Natural killer cell (primary cell): Measurements from ENCODE around the gene DUS1L. TPM values are rescaled to one million over a fixed set of nuclear protein-coding genes. Genes with fewer than 3 reads are reported as not detected.

Experiments
- ATAC-seq, 3 donors: fragments of 150-1000 bp in 2 of 3; fragments of 200-7000 bp in 1 of 3; cut with Tn5 transposase; 1 replicate in 1 of 3; 2 replicates in 2 of 3; pipeline ENCODE4 v1.10.0; 2021; ENCODE audit warnings: mild to moderate bottlenecking in 2 of 3, moderate library complexity in 2 of 3
- DNase-seq, 2 donors: peaks; one replicate each; pipeline versions ENCODE4 v3.0.0 to v3.0.0-alpha.2; 2013 to 2021; ENCODE audit warnings: mixed read lengths in 1 of 2
- H3K27ac ChIP-seq: one replicate; pipeline ENCODE4 v1.5.1; 2013; ENCODE audit warnings: mild to moderate bottlenecking, low read length
- H3K27me3 ChIP-seq: one replicate; pipeline ENCODE4 v1.6.1; 2013; ENCODE audit warnings: low read length; ENCODE audit not compliant: control insufficient read depth, insufficient read depth
- H3K36me3 ChIP-seq: one replicate; pipeline ENCODE4 v1.6.1; 2013; ENCODE audit warnings: low read length; ENCODE audit not compliant: control insufficient read depth, insufficient read depth
- H3K4me1 ChIP-seq: one replicate; pipeline ENCODE4 v1.6.1; 2013; ENCODE audit warnings: low read length; ENCODE audit not compliant: control insufficient read depth, insufficient read depth
- H3K4me3 ChIP-seq: one replicate; pipeline ENCODE4 v1.5.1; 2013; ENCODE audit warnings: low read length
- H3K9me3 ChIP-seq: one replicate; pipeline ENCODE4 v1.6.1; 2013; ENCODE audit warnings: low read length; ENCODE audit not compliant: control insufficient read depth, insufficient read depth
- H3K27ac Mint-ChIP-seq, 2 donors: one replicate each; pipeline ENCODE4 v1.8.0; 2022; ENCODE audit warnings: mild to moderate bottlenecking in 2 of 2, mixed read lengths in 2 of 2, moderate library complexity in 1 of 2
- H3K27me3 Mint-ChIP-seq, 2 donors: one replicate each; pipeline ENCODE4 v1.8.0; 2022; ENCODE audit warnings: low read depth in 2 of 2, mixed read lengths in 2 of 2
- H3K36me3 Mint-ChIP-seq: one replicate; pipeline ENCODE4 v1.8.0; 2022; ENCODE audit warnings: mixed read lengths
- H3K4me1 Mint-ChIP-seq, 2 donors: one replicate each; pipeline ENCODE4 v1.8.0; 2022; ENCODE audit warnings: mixed read lengths in 2 of 2
- H3K4me3 Mint-ChIP-seq: one replicate; pipeline ENCODE4 v1.8.0; 2022; ENCODE audit warnings: mild to moderate bottlenecking, moderate library complexity, mixed read lengths
- H3K9me3 Mint-ChIP-seq, 2 donors: one replicate each; pipeline ENCODE4 v1.8.0; 2022; ENCODE audit warnings: mixed read lengths in 2 of 2
- WGBS: methylation state at CpG from one replicate; pipeline ENCODE4 v1.1.7; 2013; ENCODE audit warnings: missing lambda C conversion rate; ENCODE audit not compliant: insufficient coverage; 5-methylcytosine and 5-hydroxymethylcytosine counted together
- intact Hi-C: fragments of 100-400 bp; cut with micrococcal nuclease; formaldehyde crosslinking; loops from one replicate; pipeline ENCODE4 v1.14.2; 2022
- total RNA-seq, 4 donors: library from RNA; stranded (reverse); fragments of 120-200 nt in 1 of 4; gene quantifications; one replicate each; pipeline versions ENCODE4 v1.2.3 to v1.2.4, GENCODE V29; 2013 to 2022
- TF ChIP-seq, protein P1 (sequence below): fragments of 200-600 bp; IDR thresholded peaks from one replicate; pipeline ENCODE4 v1.8.0; 2022; ENCODE audit warnings: antibody characterized with exemption

Gene DUS1L
- total RNA-seq, 3 donors from 2014 or later (not counting 1 experiment from before 2014, with no cell fraction given), result 122 to 144 (median 136) TPM

DNA sequence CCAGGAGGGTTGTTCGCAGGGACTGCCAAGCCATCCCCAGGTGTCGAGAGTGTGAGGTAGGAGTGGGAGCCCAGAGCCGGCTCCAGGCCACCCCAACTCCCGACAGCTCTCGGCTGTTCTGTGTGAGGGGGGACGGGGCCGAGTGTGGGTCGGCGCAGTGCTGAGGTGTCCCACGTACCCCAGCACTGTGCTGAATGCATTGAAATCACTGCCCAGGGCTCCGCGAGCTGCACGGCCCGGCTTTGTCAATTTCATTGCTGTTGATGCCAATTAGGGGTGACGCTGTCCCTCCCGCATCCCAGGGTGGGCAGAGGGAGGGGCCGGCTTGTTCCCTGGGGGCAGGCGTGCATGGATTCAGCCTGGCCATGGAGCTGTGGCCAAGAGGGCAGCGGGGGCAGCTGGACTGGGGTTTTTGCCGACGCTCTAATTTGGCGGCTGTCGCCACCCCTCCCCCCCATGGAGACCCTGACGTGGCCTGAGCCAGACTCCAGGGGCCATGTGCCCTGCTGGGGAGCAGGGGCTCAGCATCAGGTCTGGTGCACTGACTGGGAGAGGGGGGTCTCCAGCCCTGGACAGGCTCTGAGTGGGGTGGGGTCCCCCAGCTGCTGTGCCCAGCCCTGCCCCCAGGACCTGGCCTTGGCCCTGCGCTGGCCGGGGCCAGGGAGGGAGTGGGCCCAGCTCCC is 57.2 kb downstream of the DUS1L start:
- H3K27ac ChIP-seq, result no peak overlapping the region
- ATAC-seq (no peak), DNase-seq (no peak)
- no peaks in the 10 kb centered on the region for H3K27me3 ChIP-seq
- no peaks in the 10 kb centered on the region for H3K4me1 Mint-ChIP-seq
- 98% methylated on average over 26 of the region's 26 CpGs for WGBS
- H3K4me3 ChIP-seq, result no peak overlapping the region
- no peak overlapping the region for H3K27ac Mint-ChIP-seq
- H3K36me3 ChIP-seq, result no peaks in the 10 kb centered on the region
- no peaks in the 10 kb centered on the region for H3K9me3 Mint-ChIP-seq
- intact Hi-C loops, result no loop called here
- H3K4me1 ChIP-seq, result no peaks in the 10 kb centered on the region
- no peaks in the 10 kb centered on the region for H3K9me3 ChIP-seq
- H3K4me3 Mint-ChIP-seq, result no peak overlapping the region
- no peaks in the 10 kb centered on the region for H3K36me3 Mint-ChIP-seq
- TF ChIP-seq, protein P1, sequence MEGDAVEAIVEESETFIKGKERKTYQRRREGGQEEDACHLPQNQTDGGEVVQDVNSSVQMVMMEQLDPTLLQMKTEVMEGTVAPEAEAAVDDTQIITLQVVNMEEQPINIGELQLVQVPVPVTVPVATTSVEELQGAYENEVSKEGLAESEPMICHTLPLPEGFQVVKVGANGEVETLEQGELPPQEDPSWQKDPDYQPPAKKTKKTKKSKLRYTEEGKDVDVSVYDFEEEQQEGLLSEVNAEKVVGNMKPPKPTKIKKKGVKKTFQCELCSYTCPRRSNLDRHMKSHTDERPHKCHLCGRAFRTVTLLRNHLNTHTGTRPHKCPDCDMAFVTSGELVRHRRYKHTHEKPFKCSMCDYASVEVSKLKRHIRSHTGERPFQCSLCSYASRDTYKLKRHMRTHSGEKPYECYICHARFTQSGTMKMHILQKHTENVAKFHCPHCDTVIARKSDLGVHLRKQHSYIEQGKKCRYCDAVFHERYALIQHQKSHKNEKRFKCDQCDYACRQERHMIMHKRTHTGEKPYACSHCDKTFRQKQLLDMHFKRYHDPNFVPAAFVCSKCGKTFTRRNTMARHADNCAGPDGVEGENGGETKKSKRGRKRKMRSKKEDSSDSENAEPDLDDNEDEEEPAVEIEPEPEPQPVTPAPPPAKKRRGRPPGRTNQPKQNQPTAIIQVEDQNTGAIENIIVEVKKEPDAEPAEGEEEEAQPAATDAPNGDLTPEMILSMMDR, result no peak
- H3K27me3 Mint-ChIP-seq, result no peaks in the 10 kb centered on the region

Other genes with a start within 250 kb of the DUS1L start
- 10 to 100 TPM; 81.1 to 95.5 (median 84.2) TPM for gene MCRIP1, start 232.5 kb downstream of the DUS1L start, total RNA-seq
- not detected for gene PPP1R27, start 230.8 kb downstream of the DUS1L start, total RNA-seq
- gene P4HB, start 205.3 kb downstream of the DUS1L start, total RNA-seq, result 100 to 1,000 TPM; 334 to 468 (median 386) TPM
- gene ARHGDIA, start 194.5 kb downstream of the DUS1L start, total RNA-seq, result 100 to 1,000 TPM; 600 to 824 (median 689) TPM
- gene ALYREF, start 174.2 kb downstream of the DUS1L start, total RNA-seq, result 100 to 1,000 TPM in 2 of 3 donors, 10 to 100 TPM in 1; 91.5 to 115 (median 105) TPM
- 10 to 100 TPM; 40.1 to 50.9 (median 41.5) TPM for gene ANAPC11, start 174.1 kb downstream of the DUS1L start, total RNA-seq
- gene NPB, start 163.6 kb downstream of the DUS1L start, total RNA-seq, result under 1 TPM in 2 of 3 donors, not detected in 1; 0.18 to 0.31 TPM
- gene PCYT2, start 154.4 kb downstream of the DUS1L start, total RNA-seq, result 10 to 100 TPM; 30.6 to 34.4 (median 34.2) TPM
- gene SIRT7, start 147.6 kb downstream of the DUS1L start, total RNA-seq, result 100 to 1,000 TPM in 1 of 3 donors, 10 to 100 TPM in 2; 75.8 to 102 (median 94.9) TPM
- 10 to 100 TPM; 11.9 to 14.6 (median 13.2) TPM for gene MAFG, start 138.1 kb downstream of the DUS1L start, total RNA-seq
- 1 to 10 TPM in 1 of 3 donors, not detected in 2; 3.4 TPM for gene PYCR1, start 128.5 kb downstream of the DUS1L start, total RNA-seq
- not detected for gene MYADML2, start 118.6 kb downstream of the DUS1L start, total RNA-seq
- gene NOTUM, start 104.6 kb downstream of the DUS1L start, total RNA-seq, result not detected
- gene ASPSCR1, start 88.2 kb downstream of the DUS1L start, total RNA-seq, result 10 to 100 TPM; 29.7 to 43.5 (median 40.8) TPM
- gene CENPX, start 42.9 kb downstream of the DUS1L start, total RNA-seq, result 10 to 100 TPM; 22.8 to 29.6 (median 27.0) TPM
- gene LRRC45, start 42.5 kb downstream of the DUS1L start, total RNA-seq, result 10 to 100 TPM; 15.9 to 21.6 (median 16.8) TPM
- 1 to 10 TPM in 2 of 3 donors, under 1 TPM in 1; 0.61 to 2.2 (median 2.1) TPM for gene RAC3, start 34.1 kb downstream of the DUS1L start, total RNA-seq
- 100 to 1,000 TPM in 2 of 3 donors, 10 to 100 TPM in 1; 93.9 to 171 (median 145) TPM for gene DCXR, start 28.1 kb downstream of the DUS1L start, total RNA-seq
- gene RFNG, start 14.0 kb downstream of the DUS1L start, total RNA-seq, result 10 to 100 TPM; 22.7 to 26.7 (median 23.2) TPM
- gene GPS1, start 13.9 kb downstream of the DUS1L start, total RNA-seq, result 10 to 100 TPM; 78.9 to 87.6 (median 85.3) TPM
- 10 to 100 TPM; 53.8 to 56.2 (median 54.0) TPM for gene FASN, start 32.4 kb upstream of the DUS1L start, total RNA-seq
- gene CCDC57, start 147.0 kb upstream of the DUS1L start, total RNA-seq, result 10 to 100 TPM; 69.7 to 79.2 (median 75.1) TPM
- gene SLC16A3, start 163.2 kb upstream of the DUS1L start, total RNA-seq, result 100 to 1,000 TPM; 172 to 365 (median 296) TPM
- gene CSNK1D, start 207.9 kb upstream of the DUS1L start, total RNA-seq, result 100 to 1,000 TPM; 423 to 475 (median 468) TPM